Upper lobe of left lung (tissue), 4 donors: ENCODE data around the gene ADAP2.

ENCODE experiments used
- CTCF ChIP-seq, 6 experiments: fragments of 450-650 bp in 4 of 6; fragments of 200-600 bp in 2 of 6; sonication (generic) in 2 of 6; IDR thresholded peaks; one replicate each; pipeline ENCODE4 v1.5.1; 2016 to 2019; ENCODE audit warnings: antibody characterized with exemption in 6 of 6
- POLR2A ChIP-seq, 4 donors: fragments of 450-650 bp; IDR thresholded peaks; one replicate each; pipeline ENCODE4 v1.5.1; 2016 to 2017; ENCODE audit warnings: antibody characterized with exemption in 4 of 4, mild to moderate bottlenecking in 2 of 4

GRCh38 chr17:30908717-30909420 is 12.9 kb upstream of the ADAP2 start:
- TF ChIP-seq CTCF (IDR thresholded peaks at IDR 0.05) (no peak), POLR2A (IDR thresholded peaks at IDR 0.05) (no peak)
